IMR-90 (cell line): ENCODE data around the gene AP3B1.

ENCODE experiments used
- CTCF ChIP-seq: conservative IDR thresholded peaks from 2 replicates; pipeline ENCODE4 v1.5.1; 2012; ENCODE audit warnings: mild to moderate bottlenecking, low read depth, low read length, improper control_type of control experiment
- RAD21 ChIP-seq: IDR thresholded peaks from 2 replicates; pipeline ENCODE4 v1.6.1; 2012; ENCODE audit warnings: low read length, improper control_type of control experiment

GRCh38 chr5:78335976-78336375, 41.5 kb upstream of the AP3B1 start:
- no peak for TF ChIP-seq CTCF
- no peak for TF ChIP-seq RAD21
